GM10266 (cell line): ENCODE measurements around the gene TUBB2B.

Source experiments
- DNase-seq: peaks from one replicate; pipeline ENCODE4 v3.0.0; 2012; ENCODE audit errors: extremely low spot score
- CTCF ChIP-seq: IDR thresholded peaks from 2 replicates; pipeline ENCODE4 v1.5.1; 2012; ENCODE audit warnings: mild to moderate bottlenecking, low read depth; ENCODE audit not compliant: control insufficient read depth, insufficient read depth; ENCODE audit errors: missing control alignments

Gene TUBB2B

GRCh38 chr6:3176562-3177355 lies 50.7 kb downstream of the TUBB2B start:
- no peak for TF ChIP-seq CTCF
- DNase-seq, result no peak

GRCh38 chr6:3175715-3176402 lies 51.6 kb downstream of the TUBB2B start:
- TF ChIP-seq CTCF, result no peak

More at GRCh38 chr6:3175715-3176402, 51.6 kb downstream of the TUBB2B start:
- DNase-seq, result no peak
